ENCODE measurements around the gene TCN2.

DNA sequence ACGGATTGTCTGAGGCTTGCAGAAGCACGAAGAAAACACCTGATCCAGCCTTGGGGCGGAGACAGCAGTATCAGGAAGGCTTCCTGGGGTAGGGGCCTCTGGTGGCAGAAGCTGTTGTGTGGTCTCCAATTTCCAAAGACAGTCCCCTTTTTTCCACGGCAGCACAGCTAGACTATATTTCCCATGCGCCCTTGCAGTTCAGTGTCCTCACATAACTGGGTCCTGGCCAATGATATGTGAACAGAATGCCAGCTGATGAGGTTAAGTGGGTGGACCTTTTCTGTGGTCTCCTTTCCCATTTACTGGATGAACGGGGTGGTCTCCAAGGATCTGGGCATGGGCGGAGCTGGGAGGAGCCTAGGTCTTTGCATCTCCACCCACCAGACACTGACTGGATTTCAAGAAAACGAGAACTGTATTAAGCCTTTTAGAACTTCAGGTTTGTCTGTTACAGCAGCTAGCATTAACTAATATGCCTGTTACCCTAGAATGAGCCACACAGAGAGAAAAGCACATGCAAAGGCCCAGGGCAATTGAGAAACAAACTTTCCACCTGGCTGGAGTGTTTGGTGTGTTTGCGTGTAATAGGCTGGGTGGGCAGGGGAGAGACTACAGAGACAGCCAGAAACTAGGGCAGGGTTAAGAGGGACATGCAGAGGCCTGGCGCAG lies 38.7 kb upstream of the TCN2 start:
- TF ChIP-seq EZH2 (IDR thresholded peaks at IDR 0.05; ENCODE audit: insufficient read depth, poor library complexity, severe bottlenecking) (no peak), EZH2phosphoT487 (IDR thresholded peaks at IDR 0.05; ENCODE audit: insufficient read depth, low read depth) (no peak)

All from GM23248 (cell line).